ENCODE results near the gene ELF4.

- TF ChIP-seq, protein P1, sequence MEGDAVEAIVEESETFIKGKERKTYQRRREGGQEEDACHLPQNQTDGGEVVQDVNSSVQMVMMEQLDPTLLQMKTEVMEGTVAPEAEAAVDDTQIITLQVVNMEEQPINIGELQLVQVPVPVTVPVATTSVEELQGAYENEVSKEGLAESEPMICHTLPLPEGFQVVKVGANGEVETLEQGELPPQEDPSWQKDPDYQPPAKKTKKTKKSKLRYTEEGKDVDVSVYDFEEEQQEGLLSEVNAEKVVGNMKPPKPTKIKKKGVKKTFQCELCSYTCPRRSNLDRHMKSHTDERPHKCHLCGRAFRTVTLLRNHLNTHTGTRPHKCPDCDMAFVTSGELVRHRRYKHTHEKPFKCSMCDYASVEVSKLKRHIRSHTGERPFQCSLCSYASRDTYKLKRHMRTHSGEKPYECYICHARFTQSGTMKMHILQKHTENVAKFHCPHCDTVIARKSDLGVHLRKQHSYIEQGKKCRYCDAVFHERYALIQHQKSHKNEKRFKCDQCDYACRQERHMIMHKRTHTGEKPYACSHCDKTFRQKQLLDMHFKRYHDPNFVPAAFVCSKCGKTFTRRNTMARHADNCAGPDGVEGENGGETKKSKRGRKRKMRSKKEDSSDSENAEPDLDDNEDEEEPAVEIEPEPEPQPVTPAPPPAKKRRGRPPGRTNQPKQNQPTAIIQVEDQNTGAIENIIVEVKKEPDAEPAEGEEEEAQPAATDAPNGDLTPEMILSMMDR (conservative IDR thresholded peaks at IDR 0.05; ENCODE audit: low read depth, low read length) = no peak
- TF ChIP-seq POLR2A (IDR thresholded peaks at IDR 0.05; ENCODE audit: low read depth, low read length) = no peak
- TF ChIP-seq SMC3 (IDR thresholded peaks at IDR 0.05; ENCODE audit: low read depth, low read length) = no peak
- TF ChIP-seq CEBPB (IDR thresholded peaks at IDR 0.05; ENCODE audit: low read depth, low read length) = no peak
- no peak for TF ChIP-seq BHLHE40 (IDR thresholded peaks at IDR 0.05; ENCODE audit: low read depth, low read length)
- TF ChIP-seq RAD21 (IDR thresholded peaks at IDR 0.05; ENCODE audit: low read length) = no peak
- no peak for TF ChIP-seq RFX5 (IDR thresholded peaks at IDR 0.05; ENCODE audit: low read depth, low read length)
- TF ChIP-seq, protein P2, sequence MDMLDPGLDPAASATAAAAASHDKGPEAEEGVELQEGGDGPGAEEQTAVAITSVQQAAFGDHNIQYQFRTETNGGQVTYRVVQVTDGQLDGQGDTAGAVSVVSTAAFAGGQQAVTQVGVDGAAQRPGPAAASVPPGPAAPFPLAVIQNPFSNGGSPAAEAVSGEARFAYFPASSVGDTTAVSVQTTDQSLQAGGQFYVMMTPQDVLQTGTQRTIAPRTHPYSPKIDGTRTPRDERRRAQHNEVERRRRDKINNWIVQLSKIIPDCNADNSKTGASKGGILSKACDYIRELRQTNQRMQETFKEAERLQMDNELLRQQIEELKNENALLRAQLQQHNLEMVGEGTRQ (IDR thresholded peaks at IDR 0.05; ENCODE audit: low read depth, low read length) = no peak
- TF ChIP-seq, protein P3, sequence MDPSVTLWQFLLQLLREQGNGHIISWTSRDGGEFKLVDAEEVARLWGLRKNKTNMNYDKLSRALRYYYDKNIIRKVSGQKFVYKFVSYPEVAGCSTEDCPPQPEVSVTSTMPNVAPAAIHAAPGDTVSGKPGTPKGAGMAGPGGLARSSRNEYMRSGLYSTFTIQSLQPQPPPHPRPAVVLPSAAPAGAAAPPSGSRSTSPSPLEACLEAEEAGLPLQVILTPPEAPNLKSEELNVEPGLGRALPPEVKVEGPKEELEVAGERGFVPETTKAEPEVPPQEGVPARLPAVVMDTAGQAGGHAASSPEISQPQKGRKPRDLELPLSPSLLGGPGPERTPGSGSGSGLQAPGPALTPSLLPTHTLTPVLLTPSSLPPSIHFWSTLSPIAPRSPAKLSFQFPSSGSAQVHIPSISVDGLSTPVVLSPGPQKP (IDR thresholded peaks at IDR 0.05; ENCODE audit: borderline replicate concordance, low read depth, low read length) = no peak
- no peak for TF ChIP-seq CHD1 (IDR thresholded peaks at IDR 0.05; ENCODE audit: low read depth, low read length)
Observed at GRCh38 chrX:130048686-130049222, 61.5 kb downstream of the ELF4 start.
